ENCODE results near the gene SNX25.
"Not testable (repeated sequence)": the region's sequence is repeated elsewhere in the genome, so short reads cannot be mapped to it uniquely, and the experiment has no call there.

The SNX25 gene

DNA sequence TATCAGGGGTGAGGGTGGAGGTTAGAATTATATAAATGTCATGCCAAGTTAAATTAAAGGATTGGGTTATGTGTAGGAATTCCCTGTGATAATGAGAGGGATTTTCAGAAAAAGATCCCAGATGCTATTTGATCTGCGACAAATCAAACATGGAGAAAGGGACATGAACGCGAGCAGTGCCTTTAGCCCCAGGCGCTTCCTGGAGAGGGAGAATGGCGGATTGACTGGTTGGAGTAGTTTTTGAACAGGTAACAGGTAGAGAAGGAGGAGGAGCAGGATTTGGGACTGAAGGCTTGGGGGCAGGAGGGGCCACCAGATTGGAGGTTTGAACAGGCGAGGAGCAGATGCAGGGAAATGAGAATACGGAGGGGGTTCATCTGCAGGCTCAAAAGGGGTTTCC lies 119.2 kb downstream of the SNX25 start:
- no peak for TF ChIP-seq EZH2phosphoT487 (IDR thresholded peaks at IDR 0.05; ENCODE audit: borderline replicate concordance, low read length)
- TF ChIP-seq, protein P1, sequence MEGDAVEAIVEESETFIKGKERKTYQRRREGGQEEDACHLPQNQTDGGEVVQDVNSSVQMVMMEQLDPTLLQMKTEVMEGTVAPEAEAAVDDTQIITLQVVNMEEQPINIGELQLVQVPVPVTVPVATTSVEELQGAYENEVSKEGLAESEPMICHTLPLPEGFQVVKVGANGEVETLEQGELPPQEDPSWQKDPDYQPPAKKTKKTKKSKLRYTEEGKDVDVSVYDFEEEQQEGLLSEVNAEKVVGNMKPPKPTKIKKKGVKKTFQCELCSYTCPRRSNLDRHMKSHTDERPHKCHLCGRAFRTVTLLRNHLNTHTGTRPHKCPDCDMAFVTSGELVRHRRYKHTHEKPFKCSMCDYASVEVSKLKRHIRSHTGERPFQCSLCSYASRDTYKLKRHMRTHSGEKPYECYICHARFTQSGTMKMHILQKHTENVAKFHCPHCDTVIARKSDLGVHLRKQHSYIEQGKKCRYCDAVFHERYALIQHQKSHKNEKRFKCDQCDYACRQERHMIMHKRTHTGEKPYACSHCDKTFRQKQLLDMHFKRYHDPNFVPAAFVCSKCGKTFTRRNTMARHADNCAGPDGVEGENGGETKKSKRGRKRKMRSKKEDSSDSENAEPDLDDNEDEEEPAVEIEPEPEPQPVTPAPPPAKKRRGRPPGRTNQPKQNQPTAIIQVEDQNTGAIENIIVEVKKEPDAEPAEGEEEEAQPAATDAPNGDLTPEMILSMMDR (IDR thresholded peaks at IDR 0.05; ENCODE audit: low read depth, low read length, poor library complexity, severe bottlenecking) = no peak
- no peaks in the 10 kb centered on the region for H3K9me2 ChIP-seq (replicated peaks; ENCODE audit: control insufficient read depth, low read length)
- H3K4me3 ChIP-seq (ENCODE audit: low read length) = no peak overlapping the region
- H4K20me1 ChIP-seq (ENCODE audit: control insufficient read depth, insufficient read depth, low read depth, low read length) = no peaks in the 10 kb centered on the region
- H3K27me3 ChIP-seq (ENCODE audit: control insufficient read depth, low read length) = no peaks in the 10 kb centered on the region
- H3K27ac ChIP-seq (ENCODE audit: low read depth, low read length) = no peak overlapping the region
- H3K4me1 ChIP-seq (ENCODE audit: control insufficient read depth, low read length) = peaks cover 8% of the 10 kb centered on the region
- H3K79me2 ChIP-seq (ENCODE audit: control insufficient read depth, low read length) = no peaks in the 10 kb centered on the region
- H3K4me2 ChIP-seq (ENCODE audit: low read length) = no peak overlapping the region
- no peaks in the 10 kb centered on the region; the same call in 1 of the 2 replicates for H3F3A ChIP-seq (ENCODE audit: control insufficient read depth, insufficient read depth)
- peaks cover 31% of the 10 kb centered on the region for H3K36me3 ChIP-seq (ENCODE audit: control insufficient read depth, low read length)
- no peaks in the 10 kb centered on the region for H3K9me3 ChIP-seq (ENCODE audit: control insufficient read depth, insufficient read depth, low read length)

DNA sequence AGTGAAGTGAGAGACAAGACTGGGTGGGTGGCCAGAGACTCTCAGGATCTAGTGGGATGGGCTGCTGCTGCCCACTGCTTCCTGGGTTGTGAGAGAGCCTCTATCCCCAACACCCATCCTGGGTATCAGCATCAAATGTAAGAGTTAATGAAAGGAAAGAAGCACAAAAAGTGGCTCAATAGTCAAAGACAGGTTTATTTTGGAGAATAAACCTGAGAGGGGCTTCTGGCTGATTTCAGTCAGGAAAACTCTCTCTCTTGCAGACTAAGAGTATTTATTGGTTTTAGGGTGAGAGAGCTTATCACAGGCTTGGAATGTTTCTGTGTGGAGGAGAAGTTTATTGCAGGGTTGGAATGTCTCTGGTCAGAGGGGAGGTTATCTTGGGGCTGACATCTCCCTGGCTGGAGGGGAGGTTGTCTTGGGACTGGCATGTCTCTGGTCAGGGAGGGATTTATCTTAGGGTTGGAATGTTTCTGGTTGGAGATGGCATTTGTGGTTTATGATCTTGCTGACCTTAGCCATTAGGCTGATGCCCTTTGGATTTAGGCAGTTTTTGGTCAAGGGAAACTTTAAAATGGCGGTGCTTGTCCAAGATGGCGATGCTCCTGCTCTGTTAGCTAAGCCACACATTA lies 120.6 kb downstream of the SNX25 start:
- not testable (repeated sequence) for H3K27ac ChIP-seq (ENCODE audit: low read depth, low read length); H3K4me2 ChIP-seq (ENCODE audit: low read length); H3K9me2 ChIP-seq (replicated peaks; ENCODE audit: control insufficient read depth, low read length); H3K27me3 ChIP-seq (ENCODE audit: control insufficient read depth, low read length); H3K79me2 ChIP-seq (ENCODE audit: control insufficient read depth, low read length); H4K20me1 ChIP-seq (ENCODE audit: control insufficient read depth, insufficient read depth, low read depth, low read length); H3K9me3 ChIP-seq (ENCODE audit: control insufficient read depth, insufficient read depth, low read length); H3F3A ChIP-seq (ENCODE audit: control insufficient read depth, insufficient read depth); H3K4me1 ChIP-seq (ENCODE audit: control insufficient read depth, low read length); H3K4me3 ChIP-seq (ENCODE audit: low read length)
- H3K36me3 ChIP-seq (ENCODE audit: control insufficient read depth, low read length) = peaks cover 35% of the 10 kb centered on the region

DNA sequence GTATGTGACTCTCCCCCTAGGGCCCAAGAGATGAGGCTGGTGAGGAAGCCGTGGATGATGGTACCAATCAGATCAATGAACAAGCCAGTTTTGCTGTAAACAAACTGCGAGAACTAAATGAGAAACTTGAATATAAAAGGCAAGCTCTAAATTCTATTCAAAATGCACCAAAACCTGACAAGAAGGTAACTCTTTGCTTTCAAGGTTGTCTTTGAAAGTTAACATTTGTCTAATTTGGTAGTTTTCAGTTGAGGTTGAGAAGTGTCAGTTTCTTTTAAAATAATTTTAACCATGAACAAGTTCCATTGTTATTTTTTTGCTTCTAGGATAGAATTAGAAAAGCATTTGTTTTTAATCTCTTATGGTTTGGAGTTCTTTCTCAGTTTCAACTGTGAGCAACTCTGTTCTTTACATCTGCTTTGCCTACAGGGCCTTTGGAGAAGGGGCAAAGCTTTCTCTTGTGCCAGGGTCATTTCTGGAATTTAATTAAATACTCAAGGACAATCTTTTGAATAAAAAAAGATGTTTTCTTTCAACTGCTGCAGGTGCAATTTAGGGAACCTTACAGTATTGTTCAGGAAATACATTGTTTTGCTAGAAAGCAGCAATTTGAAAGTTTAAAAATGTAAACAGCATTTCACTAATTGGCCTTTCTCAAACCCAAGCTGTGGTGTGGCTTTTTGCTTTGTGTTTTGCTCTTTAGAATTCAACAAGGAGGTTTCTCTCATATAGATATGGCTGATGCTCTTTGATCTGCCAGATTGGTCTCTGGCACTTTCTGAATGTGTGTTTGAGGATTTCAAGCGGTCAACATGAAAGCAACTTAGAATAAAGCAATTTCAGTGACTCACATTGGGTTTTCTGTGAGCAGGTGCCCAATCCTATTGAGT lies 123.4 kb downstream of the SNX25 start:
- Histone ChIP-seq H3K9me2 (replicated peaks; ENCODE audit: control insufficient read depth, low read length) (no peaks in the 10 kb centered on the region), H3K27ac (ENCODE audit: low read depth, low read length) (no peak overlapping the region), H3F3A (ENCODE audit: control insufficient read depth, insufficient read depth) (no peaks in the 10 kb centered on the region; the same call in 1 of the 2 replicates), H3K4me3 (ENCODE audit: low read length) (no peak overlapping the region), H3K4me2 (ENCODE audit: low read length) (no peak overlapping the region), H3K9me3 (ENCODE audit: control insufficient read depth, insufficient read depth, low read length) (peaks cover 2% of the 10 kb centered on the region; the same call in 1 of the 2 replicates), H3K4me1 (ENCODE audit: control insufficient read depth, low read length) (peaks cover 22% of the 10 kb centered on the region), H3K79me2 (ENCODE audit: control insufficient read depth, low read length) (peaks cover 6% of the 10 kb centered on the region; the same call in 1 of the 2 replicates), H3K36me3 (ENCODE audit: control insufficient read depth, low read length) (peaks cover 47% of the 10 kb centered on the region), H4K20me1 (ENCODE audit: control insufficient read depth, insufficient read depth, low read depth, low read length) (no peaks in the 10 kb centered on the region), H3K27me3 (ENCODE audit: control insufficient read depth, low read length) (no peaks in the 10 kb centered on the region)
- TF ChIP-seq, protein P1 (IDR thresholded peaks at IDR 0.05; ENCODE audit: low read depth, low read length, poor library complexity, severe bottlenecking) = no peak
- TF ChIP-seq EZH2phosphoT487 (IDR thresholded peaks at IDR 0.05; ENCODE audit: borderline replicate concordance, low read length) = no peak

GRCh38 chr4:185334326-185334725 lies 124.9 kb downstream of the SNX25 start:
- TF ChIP-seq, protein P1 (IDR thresholded peaks at IDR 0.05; ENCODE audit: low read depth, low read length, poor library complexity, severe bottlenecking) = no peak
- no peak for TF ChIP-seq EZH2phosphoT487 (IDR thresholded peaks at IDR 0.05; ENCODE audit: borderline replicate concordance, low read length)
- H3K9me3 ChIP-seq (ENCODE audit: control insufficient read depth, insufficient read depth, low read length) = peaks cover 3% of the 10 kb centered on the region; the same call in 1 of the 2 replicates
- peaks cover 61% of the 10 kb centered on the region for H3K36me3 ChIP-seq (ENCODE audit: control insufficient read depth, low read length)
- H3F3A ChIP-seq (ENCODE audit: control insufficient read depth, insufficient read depth) = no peaks in the 10 kb centered on the region; the same call in 1 of the 2 replicates
- H3K4me2 ChIP-seq (ENCODE audit: low read length) = no peak overlapping the region
- H4K20me1 ChIP-seq (ENCODE audit: control insufficient read depth, insufficient read depth, low read depth, low read length) = no peaks in the 10 kb centered on the region
- H3K4me3 ChIP-seq (ENCODE audit: low read length) = no peak overlapping the region
- peaks cover 9% of the 10 kb centered on the region; the same call in 1 of the 2 replicates for H3K79me2 ChIP-seq (ENCODE audit: control insufficient read depth, low read length)
- peaks cover 28% of the 10 kb centered on the region for H3K4me1 ChIP-seq (ENCODE audit: control insufficient read depth, low read length)
- no peaks in the 10 kb centered on the region for H3K27me3 ChIP-seq (ENCODE audit: control insufficient read depth, low read length)
- no peaks in the 10 kb centered on the region for H3K9me2 ChIP-seq (replicated peaks; ENCODE audit: control insufficient read depth, low read length)
- H3K27ac ChIP-seq (ENCODE audit: low read depth, low read length) = no peak overlapping the region
